ENCODE measurements around the gene MACROD2.

The MACROD2 gene

GRCh38 chr20:14986026-14986655 lies 990.8 kb downstream of the MACROD2 start:
- no peak overlapping the region for H3K4me3 ChIP-seq (replicated peaks; ENCODE audit: low read depth, low read length)
- no peak for DNase-seq (ENCODE audit: extremely low read depth, low read depth)

GRCh38 chr20:14986656-14987055 lies 991.3 kb downstream of the MACROD2 start:
- no peak for TF ChIP-seq CTCF (IDR thresholded peaks at IDR 0.05; ENCODE audit: low read depth, low read length, missing control alignments)
- H3K4me3 ChIP-seq (replicated peaks; ENCODE audit: low read depth, low read length) = no peak overlapping the region

More at GRCh38 chr20:14986026-14986655, 990.8 kb downstream of the MACROD2 start:
- no peak for TF ChIP-seq CTCF (IDR thresholded peaks at IDR 0.05; ENCODE audit: low read depth, low read length, missing control alignments)

GRCh38 chr20:14989535-14990290 lies 994.4 kb downstream of the MACROD2 start:
- no peak overlapping the region for H3K4me3 ChIP-seq (replicated peaks; ENCODE audit: low read depth, low read length)
- TF ChIP-seq CTCF (IDR thresholded peaks at IDR 0.05; ENCODE audit: low read depth, low read length, missing control alignments) = no peak
- DNase-seq (ENCODE audit: extremely low read depth, low read depth) = no peak

More at GRCh38 chr20:14986656-14987055, 991.3 kb downstream of the MACROD2 start:
- DNase-seq (ENCODE audit: extremely low read depth, low read depth) = no peak

DNA sequence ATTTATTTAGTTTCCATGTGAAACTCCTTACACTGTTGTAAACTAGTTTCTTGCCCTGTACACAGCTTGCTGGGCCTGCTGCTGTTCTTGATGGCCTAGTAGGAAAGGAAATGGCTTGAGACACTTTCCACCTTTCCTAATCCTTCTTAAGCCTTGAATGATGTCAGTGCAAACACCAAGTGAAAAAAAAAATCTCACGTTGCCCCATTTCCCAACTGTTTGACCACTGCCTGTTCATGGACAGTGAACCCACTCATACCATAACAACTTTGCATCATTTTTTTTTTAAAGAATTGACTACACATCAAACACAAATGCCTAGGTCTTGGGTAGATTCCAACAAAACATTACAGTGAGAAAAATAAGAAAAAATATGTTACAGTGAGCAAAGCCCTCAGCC lies 995.7 kb downstream of the MACROD2 start:
- DNase-seq (ENCODE audit: extremely low read depth, low read depth) = no peak
- H3K4me3 ChIP-seq (replicated peaks; ENCODE audit: low read depth, low read length) = no peak overlapping the region
- TF ChIP-seq CTCF (IDR thresholded peaks at IDR 0.05; ENCODE audit: low read depth, low read length, missing control alignments) = no peak

GRCh38 chr20:14992153-14992552 lies 996.8 kb downstream of the MACROD2 start:
- no peak for TF ChIP-seq CTCF (IDR thresholded peaks at IDR 0.05; ENCODE audit: low read depth, low read length, missing control alignments)
- no peak overlapping the region for H3K4me3 ChIP-seq (replicated peaks; ENCODE audit: low read depth, low read length)
- DNase-seq (ENCODE audit: extremely low read depth, low read depth) = no peak

DNA sequence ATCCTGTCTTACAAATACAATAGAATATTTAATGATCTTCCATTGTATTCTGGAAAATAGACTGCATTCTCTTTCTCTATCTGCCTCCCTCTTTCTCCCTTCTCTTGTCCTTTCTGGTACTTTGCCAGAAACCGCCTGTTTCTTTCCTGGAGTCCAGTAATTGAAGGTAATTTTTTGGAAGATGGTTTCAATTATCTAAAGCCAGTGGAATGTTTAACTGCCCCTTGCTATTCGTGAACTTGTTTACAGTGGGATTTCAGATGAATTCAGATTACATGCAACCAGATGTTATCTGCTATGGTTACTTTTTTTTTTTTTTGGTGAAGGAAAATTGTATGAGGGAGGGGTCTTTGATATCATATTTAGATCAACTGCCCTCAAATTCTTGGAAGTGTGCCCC lies 997.6 kb downstream of the MACROD2 start:
- DNase-seq (ENCODE audit: extremely low read depth, low read depth) = peak; percentile 69
- no peak for TF ChIP-seq CTCF (IDR thresholded peaks at IDR 0.05; ENCODE audit: low read depth, low read length, missing control alignments)
- H3K4me3 ChIP-seq (replicated peaks; ENCODE audit: low read depth, low read length) = no peak overlapping the region

Data from HFF-Myc (cell line).